ENCODE data around the gene PLAC9. TPM values are rescaled to one million over a fixed set of nuclear protein-coding genes. Genes with fewer than 3 reads are reported as not detected.

Gene PLAC9
- total and polyA plus RNA-seq, 9 donors: 81.2 to 137 (median 107) TPM

GRCh38 chr10:80157561-80157960, 25.0 kb downstream of the PLAC9 start:
- H3K27ac ChIP-seq (ENCODE audit: low read length): peak overlapping the region; percentile 92
- H3K27me3 ChIP-seq (ENCODE audit: control insufficient read depth, insufficient read depth, low read length): no peaks in the 10 kb centered on the region
- H3K4me3 ChIP-seq (ENCODE audit: low read length): no peak overlapping the region
- peaks cover 86% of the 10 kb centered on the region for H3K36me3 ChIP-seq (ENCODE audit: control insufficient read depth, insufficient read depth, low read length)
- 99% methylated on average over 14 of the region's 14 CpGs for WGBS (ENCODE audit: insufficient coverage)
- no peaks in the 10 kb centered on the region for H3K9me3 ChIP-seq (replicated peaks; ENCODE audit: control insufficient read depth, low read depth, low read length)
- no peak for DNase-seq
- H3K4me1 ChIP-seq (ENCODE audit: control insufficient read depth, insufficient read depth, low read length): peaks cover 45% of the 10 kb centered on the region

GRCh38 chr10:80158126-80158525, 25.6 kb downstream of the PLAC9 start:
- Histone ChIP-seq H3K9me3 (replicated peaks; ENCODE audit: control insufficient read depth, low read depth, low read length) (no peaks in the 10 kb centered on the region), H3K4me3 (ENCODE audit: low read length) (no peak overlapping the region), H3K4me1 (ENCODE audit: control insufficient read depth, insufficient read depth, low read length) (peaks cover 45% of the 10 kb centered on the region), H3K27me3 (ENCODE audit: control insufficient read depth, insufficient read depth, low read length) (no peaks in the 10 kb centered on the region), H3K36me3 (ENCODE audit: control insufficient read depth, insufficient read depth, low read length) (peaks cover 87% of the 10 kb centered on the region), H3K27ac (ENCODE audit: low read length) (peak overlapping the region; percentile 92)
- no CpG with 5 or more reads among the region's 5 CpGs for WGBS (ENCODE audit: insufficient coverage)
- DNase-seq: no peak

- Histone ChIP-seq H3K4me1 (ENCODE audit: control insufficient read depth, insufficient read depth, low read length) (peaks cover 46% of the 10 kb centered on the region), H3K27me3 (ENCODE audit: control insufficient read depth, insufficient read depth, low read length) (no peaks in the 10 kb centered on the region), H3K36me3 (ENCODE audit: control insufficient read depth, insufficient read depth, low read length) (peaks cover 87% of the 10 kb centered on the region), H3K9me3 (replicated peaks; ENCODE audit: control insufficient read depth, low read depth, low read length) (no peaks in the 10 kb centered on the region), H3K4me3 (ENCODE audit: low read length) (no peak overlapping the region), H3K27ac (ENCODE audit: low read length) (peak overlapping the region; percentile 92)
- DNase-seq: peak; percentile 96
- WGBS (ENCODE audit: insufficient coverage): 30% methylated on average over 7 of the region's 14 CpGs
Measured at GRCh38 chr10:80158598-80159127, 26.1 kb downstream of the PLAC9 start.

- peaks cover 52% of the 10 kb centered on the region for H3K4me1 ChIP-seq (ENCODE audit: control insufficient read depth, insufficient read depth, low read length)
- 75% methylated on average over 9 of the region's 9 CpGs for WGBS (ENCODE audit: insufficient coverage)
- no peak for DNase-seq
- H3K36me3 ChIP-seq (ENCODE audit: control insufficient read depth, insufficient read depth, low read length): peaks cover 91% of the 10 kb centered on the region
- H3K27ac ChIP-seq (ENCODE audit: low read length): peak overlapping the region; percentile 92
- no peaks in the 10 kb centered on the region for H3K9me3 ChIP-seq (replicated peaks; ENCODE audit: control insufficient read depth, low read depth, low read length)
- H3K27me3 ChIP-seq (ENCODE audit: control insufficient read depth, insufficient read depth, low read length): no peaks in the 10 kb centered on the region
- H3K4me3 ChIP-seq (ENCODE audit: low read length): no peak overlapping the region
Measured at GRCh38 chr10:80159166-80159873, 26.8 kb downstream of the PLAC9 start.

GRCh38 chr10:80160361-80161320, 28.1 kb downstream of the PLAC9 start:
- Histone ChIP-seq H3K27me3 (ENCODE audit: control insufficient read depth, insufficient read depth, low read length) (no peaks in the 10 kb centered on the region), H3K27ac (ENCODE audit: low read length) (peak overlapping the region; percentile 30), H3K4me3 (ENCODE audit: low read length) (no peak overlapping the region), H3K9me3 (replicated peaks; ENCODE audit: control insufficient read depth, low read depth, low read length) (no peaks in the 10 kb centered on the region), H3K4me1 (ENCODE audit: control insufficient read depth, insufficient read depth, low read length) (peaks cover 61% of the 10 kb centered on the region), H3K36me3 (ENCODE audit: control insufficient read depth, insufficient read depth, low read length) (peaks cover 90% of the 10 kb centered on the region)
- 84% methylated on average over 17 of the region's 17 CpGs for WGBS (ENCODE audit: insufficient coverage)
- no peak for DNase-seq

- no peaks in the 10 kb centered on the region for H3K9me3 ChIP-seq (replicated peaks; ENCODE audit: control insufficient read depth, low read depth, low read length)
- H3K27me3 ChIP-seq (ENCODE audit: control insufficient read depth, insufficient read depth, low read length): no peaks in the 10 kb centered on the region
- no peak overlapping the region for H3K4me3 ChIP-seq (ENCODE audit: low read length)
- H3K4me1 ChIP-seq (ENCODE audit: control insufficient read depth, insufficient read depth, low read length): peaks cover 67% of the 10 kb centered on the region
- H3K27ac ChIP-seq (ENCODE audit: low read length): no peak overlapping the region
- no peak for DNase-seq
- 82% methylated on average over 10 of the region's 21 CpGs for whole genome bisulfite sequencing (ENCODE audit: insufficient coverage)
- peaks cover 89% of the 10 kb centered on the region for H3K36me3 ChIP-seq (ENCODE audit: control insufficient read depth, insufficient read depth, low read length)
Measured at GRCh38 chr10:80161321-80162083, 29.0 kb downstream of the PLAC9 start.

GRCh38 chr10:80163741-80164341, 31.3 kb downstream of the PLAC9 start:
- no peak for DNase-seq

GRCh38 chr10:80164596-80164995, 32.1 kb downstream of the PLAC9 start:
- Histone ChIP-seq H3K4me1 (ENCODE audit: control insufficient read depth, insufficient read depth, low read length) (peaks cover 71% of the 10 kb centered on the region), H3K4me3 (ENCODE audit: low read length) (no peak overlapping the region), H3K27ac (ENCODE audit: low read length) (peak overlapping the region; percentile 31), H3K9me3 (replicated peaks; ENCODE audit: control insufficient read depth, low read depth, low read length) (no peaks in the 10 kb centered on the region), H3K36me3 (ENCODE audit: control insufficient read depth, insufficient read depth, low read length) (peaks cover 74% of the 10 kb centered on the region), H3K27me3 (ENCODE audit: control insufficient read depth, insufficient read depth, low read length) (no peaks in the 10 kb centered on the region)
- 86% methylated on average over 3 of the region's 7 CpGs for WGBS (ENCODE audit: insufficient coverage)
- no peak for DNase-seq

More at GRCh38 chr10:80163741-80164341, 31.3 kb downstream of the PLAC9 start:
- Histone ChIP-seq H3K27ac (ENCODE audit: low read length) (no peak overlapping the region), H3K27me3 (ENCODE audit: control insufficient read depth, insufficient read depth, low read length) (no peaks in the 10 kb centered on the region), H3K4me3 (ENCODE audit: low read length) (no peak overlapping the region), H3K36me3 (ENCODE audit: control insufficient read depth, insufficient read depth, low read length) (peaks cover 78% of the 10 kb centered on the region), H3K4me1 (ENCODE audit: control insufficient read depth, insufficient read depth, low read length) (peaks cover 76% of the 10 kb centered on the region), H3K9me3 (replicated peaks; ENCODE audit: control insufficient read depth, low read depth, low read length) (no peaks in the 10 kb centered on the region)
- WGBS (ENCODE audit: insufficient coverage): 78% methylated on average over 6 of the region's 8 CpGs

GRCh38 chr10:80165173-80165572, 32.6 kb downstream of the PLAC9 start:
- Histone ChIP-seq H3K27me3 (ENCODE audit: control insufficient read depth, insufficient read depth, low read length) (no peaks in the 10 kb centered on the region), H3K4me3 (ENCODE audit: low read length) (no peak overlapping the region), H3K27ac (ENCODE audit: low read length) (peak overlapping the region; percentile 51), H3K9me3 (replicated peaks; ENCODE audit: control insufficient read depth, low read depth, low read length) (no peaks in the 10 kb centered on the region), H3K36me3 (ENCODE audit: control insufficient read depth, insufficient read depth, low read length) (peaks cover 71% of the 10 kb centered on the region), H3K4me1 (ENCODE audit: control insufficient read depth, insufficient read depth, low read length) (peaks cover 68% of the 10 kb centered on the region)
- DNase-seq: no peak
- 89% methylated on average over 5 of the region's 7 CpGs for WGBS (ENCODE audit: insufficient coverage)

Data from muscle of leg (tissue), 11 donors.